Tongue (tissue), 2 donors: ENCODE measurements around the gene PHF14. TPM values are rescaled to one million over a fixed set of nuclear protein-coding genes. Genes with fewer than 3 reads are reported as not detected.
A peak's percentile ranks its signal among the peaks of the same experiment; 100 is the strongest.

ENCODE experiments used
- DNase-seq: peaks from one replicate; pipeline ENCODE4 v3.0.0-alpha.2; 2015
- total RNA-seq: library from RNA; depleted of rRNA; stranded (reverse); fragments of >200 nt; gene quantifications from one replicate; pipeline ENCODE4 v1.2.3, GENCODE V29; 2014

PHF14 gene
- total RNA-seq, 1 donor from 2014 or later, result 78.9 TPM

GRCh38 chr7:11104578-11104977 is 130.9 kb downstream of the PHF14 start:
- no peak for DNase-seq

- no peak for DNase-seq
Measured at GRCh38 chr7:11109659-11110058, 136.0 kb downstream of the PHF14 start.

GRCh38 chr7:11120068-11120664 is 146.5 kb downstream of the PHF14 start:
- no peak for DNase-seq

GRCh38 chr7:11120675-11121220 is 147.1 kb downstream of the PHF14 start:
- no peak for DNase-seq

- no peak for DNase-seq
Measured at GRCh38 chr7:11124856-11125559, 151.3 kb downstream of the PHF14 start.

GRCh38 chr7:11127114-11127785 is 153.6 kb downstream of the PHF14 start:
- no peak for DNase-seq

GRCh38 chr7:11127988-11128387 is 154.3 kb downstream of the PHF14 start:
- no peak for DNase-seq

- DNase-seq, result no peak
Measured at GRCh38 chr7:11128498-11128897, 154.8 kb downstream of the PHF14 start.

GRCh38 chr7:11130012-11130411 is 156.3 kb downstream of the PHF14 start:
- peak; percentile 73 for DNase-seq

GRCh38 chr7:11130601-11131000 is 156.9 kb downstream of the PHF14 start:
- no peak for DNase-seq

GRCh38 chr7:11133436-11133959 is 159.8 kb downstream of the PHF14 start:
- no peak for DNase-seq

GRCh38 chr7:11135573-11135972 is 161.9 kb downstream of the PHF14 start:
- DNase-seq, result no peak

- no peak for DNase-seq
Measured at GRCh38 chr7:11141541-11141940, 167.9 kb downstream of the PHF14 start.

GRCh38 chr7:11153694-11154093 is 180.0 kb downstream of the PHF14 start:
- no peak for DNase-seq

GRCh38 chr7:11155883-11156282 is 182.2 kb downstream of the PHF14 start:
- DNase-seq, result no peak

GRCh38 chr7:11161499-11161898 is 187.8 kb downstream of the PHF14 start:
- no peak for DNase-seq

- no peak for DNase-seq
Measured at GRCh38 chr7:11163220-11163619, 189.5 kb downstream of the PHF14 start.

GRCh38 chr7:11166051-11166450 is 192.4 kb downstream of the PHF14 start:
- no peak for DNase-seq

- DNase-seq, result peak; percentile 15
Measured at GRCh38 chr7:11168650-11169170, 195.0 kb downstream of the PHF14 start.

GRCh38 chr7:11170175-11170574 is 196.5 kb downstream of the PHF14 start:
- peak; percentile 41 for DNase-seq

GRCh38 chr7:11170863-11171568 is 197.3 kb downstream of the PHF14 start:
- DNase-seq, result no peak

GRCh38 chr7:11171569-11172192 is 198.0 kb downstream of the PHF14 start:
- no peak for DNase-seq
